HEK293 (cell line): Measurements from ENCODE around the gene CARNS1.
A peak's percentile ranks its signal among the peaks of the same experiment; 100 is the strongest.

Source experiments
- CTCF ChIA-PET: fragments of 350-600 bp; formaldehyde crosslinking; extraction: SDS; loops from one replicate; lab custom pipeline; 2021; ENCODE audit warnings: antibody characterized with exemption; lab: Yijun Ruan, JAX
- POLR2A ChIA-PET: fragments of 300-600 bp; formaldehyde crosslinking; extraction: SDS; loops from one replicate; lab custom pipeline; 2020; ENCODE audit warnings: antibody characterized with exemption, inconsistent platforms; lab: Yijun Ruan, JAX
- H3K27ac ChIP-seq: fragments of 200-500 bp; sonication (Bioruptor generic); 2 replicates; pipeline ENCODE4 v1.5.1; 2014; ENCODE audit warnings: low read depth, low read length, control low read depth, inconsistent platforms; ENCODE audit errors: extremely low read depth
- H3K36me3 ChIP-seq, 2 experiments: fragments of 200-500 bp in 1 of 2; sonication (Bioruptor generic) in 1 of 2; 1 replicate in 1 of 2; 2 replicates in 1 of 2; pipeline ENCODE4 v1.5.1; 2014 to 2017; ENCODE audit warnings: inconsistent platforms in 2 of 2, low read length in 2 of 2; ENCODE audit not compliant: control insufficient read depth in 2 of 2, insufficient read depth in 1 of 2
- H3K4me1 ChIP-seq: fragments of 200-500 bp; sonication (Bioruptor generic); 2 replicates; pipeline ENCODE4 v1.5.1; 2014; ENCODE audit warnings: mild to moderate bottlenecking, low read length, inconsistent platforms; ENCODE audit not compliant: control insufficient read depth, insufficient read depth
- H3K4me3 ChIP-seq: 2 replicates; pipeline ENCODE4 v1.5.1; 2011; ENCODE audit warnings: low read depth, mild to moderate bottlenecking, control low read depth, low read length, moderate library complexity
- H3K9me3 ChIP-seq: fragments of 200-500 bp; sonication (Bioruptor generic); 2 replicates; pipeline ENCODE4 v1.5.1; 2014; ENCODE audit warnings: low read depth, low read length, inconsistent platforms; ENCODE audit not compliant: control insufficient read depth, insufficient read depth
- BCL11A ChIP-seq: fragments of 450-650 bp; formaldehyde crosslinking; IDR thresholded peaks from 2 replicates; pipeline ENCODE4 v1.5.1; 2016; ENCODE audit warnings: low read depth, missing biosample characterization, missing genetic modification characterization
- HOXA7 ChIP-seq: sonication (generic); formaldehyde crosslinking; IDR thresholded peaks from 2 replicates; pipeline ENCODE4 v1.8.1; 2022; ENCODE audit warnings: missing genetic modification reagents, borderline replicate concordance
- KLF1 ChIP-seq: fragments of 450-650 bp; formaldehyde crosslinking; IDR thresholded peaks from 2 replicates; pipeline ENCODE4 v1.5.1; 2016; ENCODE audit warnings: missing biosample characterization, missing genetic modification characterization
- KLF8 ChIP-seq: fragments of 450-650 bp; formaldehyde crosslinking; IDR thresholded peaks from 2 replicates; pipeline ENCODE4 v1.5.1; 2016; ENCODE audit warnings: missing biosample characterization, missing genetic modification characterization
- SP7 ChIP-seq: fragments of 450-650 bp; formaldehyde crosslinking; IDR thresholded peaks from 2 replicates; pipeline ENCODE4 v1.5.1; 2016; ENCODE audit warnings: missing biosample characterization, missing genetic modification characterization
- WT1 ChIP-seq: fragments of 450-650 bp; formaldehyde crosslinking; IDR thresholded peaks from 2 replicates; pipeline ENCODE4 v1.5.1; 2016; ENCODE audit warnings: missing biosample characterization, missing genetic modification characterization
- ZBTB17 ChIP-seq: fragments of 450-650 bp; formaldehyde crosslinking; IDR thresholded peaks from 2 replicates; pipeline ENCODE4 v1.5.1; 2016; ENCODE audit warnings: missing biosample characterization, missing genetic modification characterization
- ZBTB48 ChIP-seq: fragments of 450-650 bp; formaldehyde crosslinking; IDR thresholded peaks from 2 replicates; pipeline ENCODE4 v1.5.1; 2016; ENCODE audit warnings: missing biosample characterization, missing genetic modification characterization
- ZEB2 ChIP-seq: fragments of 450-650 bp; formaldehyde crosslinking; IDR thresholded peaks from 2 replicates; pipeline ENCODE4 v1.5.1; 2016; ENCODE audit warnings: missing biosample characterization, missing genetic modification characterization
- ZNF146 ChIP-seq: fragments of 450-650 bp; formaldehyde crosslinking; IDR thresholded peaks from 2 replicates; pipeline ENCODE4 v1.5.1; 2016; ENCODE audit warnings: missing biosample characterization, missing genetic modification characterization
- ZNF16 ChIP-seq: fragments of 450-650 bp; formaldehyde crosslinking; IDR thresholded peaks from 2 replicates; pipeline ENCODE4 v1.5.1; 2016; ENCODE audit warnings: low read depth, missing biosample characterization, missing genetic modification characterization
- ZNF24 ChIP-seq: fragments of 450-650 bp; formaldehyde crosslinking; IDR thresholded peaks from 2 replicates; pipeline ENCODE4 v1.5.1; 2016; ENCODE audit warnings: missing biosample characterization, missing genetic modification characterization
- ZNF324 ChIP-seq: fragments of 450-650 bp; formaldehyde crosslinking; IDR thresholded peaks from 2 replicates; pipeline ENCODE4 v1.5.1; 2016; ENCODE audit warnings: missing biosample characterization, missing genetic modification characterization
- ZNF341 ChIP-seq: fragments of 450-650 bp; formaldehyde crosslinking; IDR thresholded peaks from 2 replicates; pipeline ENCODE4; 2016; ENCODE audit warnings: low read depth, missing biosample characterization, missing genetic modification characterization
- ZNF558 ChIP-seq: fragments of 450-650 bp; formaldehyde crosslinking; IDR thresholded peaks from 2 replicates; pipeline ENCODE4 v1.5.1; 2016; ENCODE audit warnings: missing biosample characterization, missing genetic modification characterization
- ZNF600 ChIP-seq: fragments of 450-650 bp; formaldehyde crosslinking; IDR thresholded peaks from 2 replicates; pipeline ENCODE4 v1.5.1; 2016; ENCODE audit warnings: missing biosample characterization, missing genetic modification characterization
- ZSCAN16 ChIP-seq: fragments of 450-650 bp; formaldehyde crosslinking; IDR thresholded peaks from 2 replicates; pipeline ENCODE4 v1.5.1; 2016; ENCODE audit warnings: missing biosample characterization, missing genetic modification characterization
- ZSCAN23 ChIP-seq: fragments of 450-650 bp; formaldehyde crosslinking; IDR thresholded peaks from 2 replicates; pipeline ENCODE4 v1.5.1; 2016; ENCODE audit warnings: missing biosample characterization, missing genetic modification characterization
- ZXDB ChIP-seq: fragments of 450-650 bp; formaldehyde crosslinking; IDR thresholded peaks from 2 replicates; pipeline ENCODE4 v1.5.1; 2016; ENCODE audit warnings: missing biosample characterization, missing genetic modification characterization
- TF ChIP-seq, protein P1 (sequence below): fragments of 450-650 bp; formaldehyde crosslinking; IDR thresholded peaks from 2 replicates; pipeline ENCODE4 v1.5.1; 2016; ENCODE audit warnings: missing biosample characterization, missing genetic modification characterization
- TF ChIP-seq, protein P2 (sequence below): sonication (generic); formaldehyde crosslinking; IDR thresholded peaks from 2 replicates; pipeline ENCODE4 v1.8.1; 2022; ENCODE audit warnings: mild to moderate bottlenecking, moderate library complexity, missing genetic modification reagents
- TF ChIP-seq, protein P3 (sequence below): fragments of 450-650 bp; formaldehyde crosslinking; conservative IDR thresholded peaks from 2 replicates; pipeline ENCODE4 v1.5.1; 2016; ENCODE audit warnings: low read depth, missing biosample characterization, missing genetic modification characterization
- TF ChIP-seq, protein P4 (sequence below): fragments of 450-650 bp; formaldehyde crosslinking; IDR thresholded peaks from 2 replicates; pipeline ENCODE4 v1.5.1; 2016; ENCODE audit warnings: missing biosample characterization, missing genetic modification characterization
- TF ChIP-seq, protein P5 (sequence below): fragments of 450-650 bp; formaldehyde crosslinking; IDR thresholded peaks from 2 replicates; pipeline ENCODE4 v1.5.1; 2016; ENCODE audit warnings: missing biosample characterization, missing genetic modification characterization

Gene CARNS1

DNA sequence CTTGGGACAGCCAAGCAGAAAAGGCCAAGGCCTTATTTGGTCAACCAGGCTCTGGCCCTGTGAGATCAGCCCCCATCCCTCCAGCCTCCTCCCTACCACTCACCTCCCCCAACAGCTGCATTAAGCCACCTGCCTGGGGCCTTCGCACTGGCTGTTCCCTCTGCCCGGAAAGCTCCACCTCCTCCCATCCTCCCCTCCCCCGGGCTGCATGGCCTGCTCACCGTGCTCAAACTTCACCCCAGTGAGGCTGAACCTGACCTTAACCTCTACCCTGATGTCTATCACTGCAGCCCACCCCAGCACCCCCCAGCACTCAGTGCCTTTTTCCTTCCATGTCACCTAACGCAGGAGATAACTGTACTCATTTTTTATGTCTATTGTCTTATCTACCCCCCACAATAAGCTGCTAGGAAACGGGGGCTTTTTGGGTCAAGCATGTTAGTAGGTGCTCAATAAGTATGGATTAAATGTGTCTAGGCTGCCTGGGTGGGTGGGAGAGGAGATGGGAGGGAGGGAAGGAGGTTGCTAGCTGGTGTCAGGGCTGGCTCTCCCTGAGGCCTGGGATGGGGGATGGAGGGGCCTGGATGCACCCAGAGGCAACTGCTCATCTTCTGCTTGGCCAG is 21.1 kb downstream of the CARNS1 start:
- ChIA-PET POLR2A (interaction anchor here (0.6 to 1.5 kb wide), 7 partner anchors 8 to 90 kb away, joined by 3 to 6 read pairs (median 4); partner anchors contain the start of genes PPP1CA, RPS6KB2 and TMEM134), CTCF (interaction anchor here (1.2 kb wide), 1 partner anchor 35 kb away, joined by 5 read pairs; the partner anchor contains the start of gene PPP1CA)
- H3K4me3 ChIP-seq = no peak overlapping the region
- H3K36me3 ChIP-seq = peaks cover 0 to 86% of the 10 kb centered on the region in 2 experiments; a peak in 1 of 3 replicates
- no peak overlapping the region for H3K27ac ChIP-seq
- H3K4me1 ChIP-seq = no peaks in the 10 kb centered on the region
- H3K9me3 ChIP-seq = no peaks in the 10 kb centered on the region
- TF ChIP-seq HOXA7 (CRISPR knock-in tag) = no peak
- TF ChIP-seq ZSCAN16 = no peak
- peak; percentile 77; the same call in 1 of the 2 replicates for TF ChIP-seq WT1 (tag by site-specific recombination)
- TF ChIP-seq ZEB2 = no peak
- TF ChIP-seq ZBTB17 = peak; percentile 58; the same call in 1 of the 2 replicates
- TF ChIP-seq ZBTB48 (tag by site-specific recombination) = no peak
- TF ChIP-seq ZNF324 = 0 out of 2 replicates have a peak, but pooled peaks have one; percentile 39
- TF ChIP-seq ZNF600 (tag by site-specific recombination) = no peak
- TF ChIP-seq, protein P1, sequence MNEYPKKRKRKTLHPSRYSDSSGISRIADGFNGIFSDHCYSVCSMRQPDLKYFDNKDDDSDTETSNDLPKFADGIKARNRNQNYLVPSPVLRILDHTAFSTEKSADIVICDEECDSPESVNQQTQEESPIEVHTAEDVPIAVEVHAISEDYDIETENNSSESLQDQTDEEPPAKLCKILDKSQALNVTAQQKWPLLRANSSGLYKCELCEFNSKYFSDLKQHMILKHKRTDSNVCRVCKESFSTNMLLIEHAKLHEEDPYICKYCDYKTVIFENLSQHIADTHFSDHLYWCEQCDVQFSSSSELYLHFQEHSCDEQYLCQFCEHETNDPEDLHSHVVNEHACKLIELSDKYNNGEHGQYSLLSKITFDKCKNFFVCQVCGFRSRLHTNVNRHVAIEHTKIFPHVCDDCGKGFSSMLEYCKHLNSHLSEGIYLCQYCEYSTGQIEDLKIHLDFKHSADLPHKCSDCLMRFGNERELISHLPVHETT = peak; percentile 55; the same call in 1 of the 2 replicates
- peak; percentile 44; the same call in 1 of the 2 replicates for TF ChIP-seq KLF1 (tag by site-specific recombination)
- TF ChIP-seq ZXDB (tag by site-specific recombination) = 0 out of 2 replicates have a peak, but pooled peaks have one; percentile 30
- TF ChIP-seq, protein P2, sequence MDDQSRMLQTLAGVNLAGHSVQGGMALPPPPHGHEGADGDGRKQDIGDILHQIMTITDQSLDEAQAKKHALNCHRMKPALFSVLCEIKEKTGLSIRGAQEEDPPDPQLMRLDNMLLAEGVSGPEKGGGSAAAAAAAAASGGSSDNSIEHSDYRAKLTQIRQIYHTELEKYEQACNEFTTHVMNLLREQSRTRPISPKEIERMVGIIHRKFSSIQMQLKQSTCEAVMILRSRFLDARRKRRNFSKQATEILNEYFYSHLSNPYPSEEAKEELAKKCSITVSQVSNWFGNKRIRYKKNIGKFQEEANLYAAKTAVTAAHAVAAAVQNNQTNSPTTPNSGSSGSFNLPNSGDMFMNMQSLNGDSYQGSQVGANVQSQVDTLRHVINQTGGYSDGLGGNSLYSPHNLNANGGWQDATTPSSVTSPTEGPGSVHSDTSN (CRISPR knock-in tag) = no peak
- TF ChIP-seq, protein P3, sequence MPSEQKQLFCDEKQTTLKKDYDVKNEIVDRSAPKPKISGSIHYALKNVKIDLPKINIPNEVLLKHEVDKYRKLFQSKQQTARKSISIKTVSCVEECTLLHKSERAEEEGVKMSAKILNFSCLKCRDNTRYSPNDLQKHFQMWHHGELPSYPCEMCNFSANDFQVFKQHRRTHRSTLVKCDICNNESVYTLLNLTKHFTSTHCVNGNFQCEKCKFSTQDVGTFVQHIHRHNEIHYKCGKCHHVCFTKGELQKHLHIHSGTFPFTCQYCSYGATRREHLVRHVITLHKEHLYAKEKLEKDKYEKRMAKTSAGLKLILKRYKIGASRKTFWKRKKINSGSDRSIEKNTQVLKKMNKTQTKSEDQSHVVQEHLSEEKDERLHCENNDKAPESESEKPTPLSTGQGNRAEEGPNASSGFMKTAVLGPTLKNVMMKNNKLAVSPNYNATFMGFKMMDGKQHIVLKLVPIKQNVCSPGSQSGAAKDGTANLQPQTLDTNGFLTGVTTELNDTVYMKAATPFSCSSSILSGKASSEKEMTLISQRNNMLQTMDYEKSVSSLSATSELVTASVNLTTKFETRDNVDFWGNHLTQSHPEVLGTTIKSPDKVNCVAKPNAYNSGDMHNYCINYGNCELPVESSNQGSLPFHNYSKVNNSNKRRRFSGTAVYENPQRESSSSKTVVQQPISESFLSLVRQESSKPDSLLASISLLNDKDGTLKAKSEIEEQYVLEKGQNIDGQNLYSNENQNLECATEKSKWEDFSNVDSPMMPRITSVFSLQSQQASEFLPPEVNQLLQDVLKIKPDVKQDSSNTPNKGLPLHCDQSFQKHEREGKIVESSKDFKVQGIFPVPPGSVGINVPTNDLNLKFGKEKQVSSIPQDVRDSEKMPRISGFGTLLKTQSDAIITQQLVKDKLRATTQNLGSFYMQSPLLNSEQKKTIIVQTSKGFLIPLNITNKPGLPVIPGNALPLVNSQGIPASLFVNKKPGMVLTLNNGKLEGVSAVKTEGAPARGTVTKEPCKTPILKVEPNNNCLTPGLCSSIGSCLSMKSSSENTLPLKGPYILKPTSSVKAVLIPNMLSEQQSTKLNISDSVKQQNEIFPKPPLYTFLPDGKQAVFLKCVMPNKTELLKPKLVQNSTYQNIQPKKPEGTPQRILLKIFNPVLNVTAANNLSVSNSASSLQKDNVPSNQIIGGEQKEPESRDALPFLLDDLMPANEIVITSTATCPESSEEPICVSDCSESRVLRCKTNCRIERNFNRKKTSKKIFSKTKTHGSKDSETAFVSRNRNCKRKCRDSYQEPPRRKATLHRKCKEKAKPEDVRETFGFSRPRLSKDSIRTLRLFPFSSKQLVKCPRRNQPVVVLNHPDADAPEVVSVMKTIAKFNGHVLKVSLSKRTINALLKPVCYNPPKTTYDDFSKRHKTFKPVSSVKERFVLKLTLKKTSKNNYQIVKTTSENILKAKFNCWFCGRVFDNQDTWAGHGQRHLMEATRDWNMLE (tag by site-specific recombination) = no peak
- TF ChIP-seq, protein P4, sequence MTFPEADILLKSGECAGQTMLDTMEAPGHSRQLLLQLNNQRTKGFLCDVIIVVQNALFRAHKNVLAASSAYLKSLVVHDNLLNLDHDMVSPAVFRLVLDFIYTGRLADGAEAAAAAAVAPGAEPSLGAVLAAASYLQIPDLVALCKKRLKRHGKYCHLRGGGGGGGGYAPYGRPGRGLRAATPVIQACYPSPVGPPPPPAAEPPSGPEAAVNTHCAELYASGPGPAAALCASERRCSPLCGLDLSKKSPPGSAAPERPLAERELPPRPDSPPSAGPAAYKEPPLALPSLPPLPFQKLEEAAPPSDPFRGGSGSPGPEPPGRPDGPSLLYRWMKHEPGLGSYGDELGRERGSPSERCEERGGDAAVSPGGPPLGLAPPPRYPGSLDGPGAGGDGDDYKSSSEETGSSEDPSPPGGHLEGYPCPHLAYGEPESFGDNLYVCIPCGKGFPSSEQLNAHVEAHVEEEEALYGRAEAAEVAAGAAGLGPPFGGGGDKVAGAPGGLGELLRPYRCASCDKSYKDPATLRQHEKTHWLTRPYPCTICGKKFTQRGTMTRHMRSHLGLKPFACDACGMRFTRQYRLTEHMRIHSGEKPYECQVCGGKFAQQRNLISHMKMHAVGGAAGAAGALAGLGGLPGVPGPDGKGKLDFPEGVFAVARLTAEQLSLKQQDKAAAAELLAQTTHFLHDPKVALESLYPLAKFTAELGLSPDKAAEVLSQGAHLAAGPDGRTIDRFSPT (tag by site-specific recombination) = no peak
- TF ChIP-seq, protein P5, sequence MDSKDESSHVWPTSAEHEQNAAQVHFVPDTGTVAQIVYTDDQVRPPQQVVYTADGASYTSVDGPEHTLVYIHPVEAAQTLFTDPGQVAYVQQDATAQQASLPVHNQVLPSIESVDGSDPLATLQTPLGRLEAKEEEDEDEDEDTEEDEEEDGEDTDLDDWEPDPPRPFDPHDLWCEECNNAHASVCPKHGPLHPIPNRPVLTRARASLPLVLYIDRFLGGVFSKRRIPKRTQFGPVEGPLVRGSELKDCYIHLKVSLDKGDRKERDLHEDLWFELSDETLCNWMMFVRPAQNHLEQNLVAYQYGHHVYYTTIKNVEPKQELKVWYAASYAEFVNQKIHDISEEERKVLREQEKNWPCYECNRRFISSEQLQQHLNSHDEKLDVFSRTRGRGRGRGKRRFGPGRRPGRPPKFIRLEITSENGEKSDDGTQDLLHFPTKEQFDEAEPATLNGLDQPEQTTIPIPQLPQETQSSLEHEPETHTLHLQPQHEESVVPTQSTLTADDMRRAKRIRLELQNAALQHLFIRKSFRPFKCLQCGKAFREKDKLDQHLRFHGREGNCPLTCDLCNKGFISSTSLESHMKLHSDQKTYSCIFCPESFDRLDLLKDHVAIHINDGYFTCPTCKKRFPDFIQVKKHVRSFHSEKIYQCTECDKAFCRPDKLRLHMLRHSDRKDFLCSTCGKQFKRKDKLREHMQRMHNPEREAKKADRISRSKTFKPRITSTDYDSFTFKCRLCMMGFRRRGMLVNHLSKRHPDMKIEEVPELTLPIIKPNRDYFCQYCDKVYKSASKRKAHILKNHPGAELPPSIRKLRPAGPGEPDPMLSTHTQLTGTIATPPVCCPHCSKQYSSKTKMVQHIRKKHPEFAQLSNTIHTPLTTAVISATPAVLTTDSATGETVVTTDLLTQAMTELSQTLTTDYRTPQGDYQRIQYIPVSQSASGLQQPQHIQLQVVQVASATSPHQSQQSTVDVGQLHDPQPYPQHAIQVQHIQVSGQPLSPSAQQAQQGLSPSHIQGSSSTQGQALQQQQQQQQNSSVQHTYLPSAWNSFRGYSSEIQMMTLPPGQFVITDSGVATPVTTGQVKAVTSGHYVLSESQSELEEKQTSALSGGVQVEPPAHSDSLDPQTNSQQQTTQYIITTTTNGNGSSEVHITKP (tag by site-specific recombination) = 0 out of 2 replicates have a peak, but pooled peaks have one; percentile 14
- TF ChIP-seq ZNF16 (tag by site-specific recombination) = no peak
- TF ChIP-seq BCL11A = 0 out of 2 replicates have a peak, but pooled peaks have one; percentile 54
- peak; percentile 54; the same call in 1 of the 2 replicates for TF ChIP-seq KLF8 (tag by site-specific recombination)
- no peak for TF ChIP-seq ZNF146
- TF ChIP-seq SP7 (tag by site-specific recombination) = peak; percentile 77
- peak; percentile 38; the same call in 1 of the 2 replicates for TF ChIP-seq ZNF24 (tag by site-specific recombination)
- TF ChIP-seq ZSCAN23 = 0 out of 2 replicates have a peak, but pooled peaks have one; percentile 42
- TF ChIP-seq ZNF558 (tag by site-specific recombination) = no peak
- peak; percentile 88 for TF ChIP-seq ZNF341 (tag by site-specific recombination)
